ENCODE measurements around the gene CARD10. TPM values are rescaled to one million over a fixed set of nuclear protein-coding genes. Genes with fewer than 3 reads are reported as not detected.

Gene CARD10
- polyA plus RNA-seq, 3 donors, result 0.03 TPM; not detected in 2

DNA sequence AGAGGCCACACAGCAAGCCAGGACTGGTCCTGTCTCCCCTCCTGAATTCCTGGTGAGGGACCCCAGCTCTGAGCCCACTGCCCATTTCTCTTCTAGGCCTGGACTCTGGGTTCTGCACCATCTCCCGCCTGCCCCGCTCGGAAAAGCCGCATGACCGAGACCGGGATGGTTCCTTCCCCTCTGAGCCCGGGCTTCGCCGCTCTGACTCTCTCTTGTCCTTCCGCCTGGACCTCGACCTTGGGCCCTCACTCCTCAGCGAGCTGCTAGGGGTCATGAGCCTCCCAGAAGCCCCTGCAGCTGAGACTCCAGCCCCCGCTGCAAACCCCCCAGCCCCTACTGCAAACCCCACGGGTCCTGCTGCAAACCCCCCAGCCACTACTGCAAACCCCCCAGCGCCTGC, 48.8 kb upstream of the CARD10 start:
- 96% methylated on average over 12 of the region's 15 CpGs for WGBS (ENCODE audit: insufficient coverage)
- peaks cover 9 to 25% (median 23%) of the 10 kb centered on the region in 3 donors for H3K27me3 Mint-ChIP-seq (ENCODE audit: low read depth in 3 of 3)
- intact Hi-C loops (cut with micrococcal nuclease), result no loop called here
- no peaks in the 10 kb centered on the region for H3K9me3 ChIP-seq (replicated peaks in 1 of 2; ENCODE audit: control insufficient read depth in 1 of 2, insufficient read depth in 1 of 2, low read length in 2 of 2)
- no peak overlapping the region for H3K4me3 Mint-ChIP-seq
- peaks cover 0 to 2% (median 0%) of the 10 kb centered on the region in 7 donors for H3K9me3 Mint-ChIP-seq
- H3K27me3 ChIP-seq (ENCODE audit: control insufficient read depth in 2 of 2, insufficient read depth in 2 of 2, low read length in 2 of 2), result peaks cover 0 to 6% of the 10 kb centered on the region in 2 donors
- peak overlapping the region in 2 of 7 donors; percentile 49 to 79 for H3K27ac Mint-ChIP-seq
- H3K9ac ChIP-seq (ENCODE audit: insufficient read depth, low read length, poor library complexity, severe bottlenecking), result no peak overlapping the region
- H3K79me2 ChIP-seq (ENCODE audit: insufficient read depth, low read length), result peaks cover 13% of the 10 kb centered on the region
- no peak overlapping the region for H3K4me2 ChIP-seq (replicated peaks; ENCODE audit: extremely low read depth, low read length, poor library complexity, severe bottlenecking)
- peak overlapping the region in 1 of 3 experiments; percentile 37 for H3K4me3 ChIP-seq (replicated peaks in 1 of 3; ENCODE audit: low read depth in 2 of 3, low read length in 3 of 3)
- DNase-seq, result no peak
- TF ChIP-seq, protein P1, sequence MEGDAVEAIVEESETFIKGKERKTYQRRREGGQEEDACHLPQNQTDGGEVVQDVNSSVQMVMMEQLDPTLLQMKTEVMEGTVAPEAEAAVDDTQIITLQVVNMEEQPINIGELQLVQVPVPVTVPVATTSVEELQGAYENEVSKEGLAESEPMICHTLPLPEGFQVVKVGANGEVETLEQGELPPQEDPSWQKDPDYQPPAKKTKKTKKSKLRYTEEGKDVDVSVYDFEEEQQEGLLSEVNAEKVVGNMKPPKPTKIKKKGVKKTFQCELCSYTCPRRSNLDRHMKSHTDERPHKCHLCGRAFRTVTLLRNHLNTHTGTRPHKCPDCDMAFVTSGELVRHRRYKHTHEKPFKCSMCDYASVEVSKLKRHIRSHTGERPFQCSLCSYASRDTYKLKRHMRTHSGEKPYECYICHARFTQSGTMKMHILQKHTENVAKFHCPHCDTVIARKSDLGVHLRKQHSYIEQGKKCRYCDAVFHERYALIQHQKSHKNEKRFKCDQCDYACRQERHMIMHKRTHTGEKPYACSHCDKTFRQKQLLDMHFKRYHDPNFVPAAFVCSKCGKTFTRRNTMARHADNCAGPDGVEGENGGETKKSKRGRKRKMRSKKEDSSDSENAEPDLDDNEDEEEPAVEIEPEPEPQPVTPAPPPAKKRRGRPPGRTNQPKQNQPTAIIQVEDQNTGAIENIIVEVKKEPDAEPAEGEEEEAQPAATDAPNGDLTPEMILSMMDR (IDR thresholded peaks at IDR 0.05), result no peak
- H3K27ac ChIP-seq (ENCODE audit: low read depth in 1 of 2, low read length in 2 of 2), result no peak overlapping the region
- no peak overlapping the region for H2AFZ ChIP-seq (ENCODE audit: insufficient read depth, low read depth, low read length, poor library complexity, severe bottlenecking)
- H4K20me1 ChIP-seq (ENCODE audit: insufficient read depth, low read length), result peaks cover 90% of the 10 kb centered on the region
- peaks cover 38 to 50% of the 10 kb centered on the region in 2 donors for H3K36me3 ChIP-seq (replicated peaks in 1 of 2; ENCODE audit: control insufficient read depth in 1 of 2, insufficient read depth in 2 of 2, low read length in 2 of 2)
- peaks cover 52 to 77% of the 10 kb centered on the region in 2 donors for H3K36me3 Mint-ChIP-seq
- peaks cover 44 to 83% of the 10 kb centered on the region in 2 donors for H3K4me1 ChIP-seq (ENCODE audit: control insufficient read depth in 1 of 2, insufficient read depth in 2 of 2, low read length in 2 of 2)
- peaks cover 56% of the 10 kb centered on the region for H3K4me1 Mint-ChIP-seq

DNA sequence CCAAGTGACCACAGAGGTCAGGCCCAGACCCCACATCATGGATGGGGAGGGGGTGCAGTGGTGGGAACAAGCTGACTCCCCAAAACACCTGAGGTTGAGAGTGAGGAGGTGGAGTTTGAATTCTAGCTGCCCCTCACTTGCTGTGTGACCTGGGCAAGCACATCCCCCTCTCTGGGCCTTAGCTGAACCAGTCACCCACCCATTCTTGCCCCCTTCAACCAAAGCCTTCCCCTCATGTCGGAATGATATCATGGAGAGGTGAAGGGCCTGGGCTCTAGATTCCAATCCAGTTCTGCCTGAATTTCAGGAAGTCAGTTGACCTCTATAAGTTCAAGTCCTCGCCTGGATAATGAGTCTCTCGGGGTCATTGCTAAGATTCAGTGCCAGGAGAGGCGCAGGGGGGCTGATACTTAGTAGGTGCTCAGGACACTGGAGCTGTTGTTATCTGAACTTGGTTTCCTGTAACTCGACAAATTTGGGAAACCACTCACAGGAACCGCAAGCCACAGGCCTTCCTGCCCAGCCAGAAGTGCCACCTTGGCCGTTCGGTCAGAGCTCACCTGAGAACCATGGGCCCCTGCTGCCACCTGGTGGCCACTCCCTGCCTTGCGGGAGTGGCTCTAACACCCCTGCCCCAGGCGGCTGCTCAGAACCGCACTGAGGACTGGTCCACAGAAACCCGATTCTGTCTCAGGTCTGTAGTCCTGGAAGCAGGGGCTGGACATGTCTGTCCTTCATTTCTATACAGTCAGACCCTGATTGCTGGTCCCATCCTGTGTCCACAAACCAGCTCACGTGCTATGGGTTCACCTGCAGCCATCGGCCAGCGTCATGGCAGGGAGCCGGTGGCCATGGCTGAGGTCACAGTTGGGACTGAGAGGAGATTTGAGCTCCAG, 47.9 kb upstream of the CARD10 start:
- Histone ChIP-seq H3K4me3 (replicated peaks in 1 of 3; ENCODE audit: low read depth in 2 of 3, low read length in 3 of 3) (peak overlapping the region in 1 of 3 experiments; percentile 37), H3K9ac (ENCODE audit: insufficient read depth, low read length, poor library complexity, severe bottlenecking) (peak overlapping the region; percentile 34), H3K36me3 (replicated peaks in 1 of 2; ENCODE audit: control insufficient read depth in 1 of 2, insufficient read depth in 2 of 2, low read length in 2 of 2) (peaks cover 37 to 49% of the 10 kb centered on the region in 2 donors), H3K9me3 (replicated peaks in 1 of 2; ENCODE audit: control insufficient read depth in 1 of 2, insufficient read depth in 1 of 2, low read length in 2 of 2) (no peaks in the 10 kb centered on the region), H2AFZ (ENCODE audit: insufficient read depth, low read depth, low read length, poor library complexity, severe bottlenecking) (no peak overlapping the region), H3K4me1 (ENCODE audit: control insufficient read depth in 1 of 2, insufficient read depth in 2 of 2, low read length in 2 of 2) (peaks cover 44 to 83% of the 10 kb centered on the region in 2 donors), H3K4me2 (replicated peaks; ENCODE audit: extremely low read depth, low read length, poor library complexity, severe bottlenecking) (peak overlapping the region; percentile 42), H3K27ac (ENCODE audit: low read depth in 1 of 2, low read length in 2 of 2) (peak overlapping the region in 1 of 2 donors; percentile 25), H4K20me1 (ENCODE audit: insufficient read depth, low read length) (peaks cover 97% of the 10 kb centered on the region), H3K79me2 (ENCODE audit: insufficient read depth, low read length) (peaks cover 12% of the 10 kb centered on the region), H3K27me3 (ENCODE audit: control insufficient read depth in 2 of 2, insufficient read depth in 2 of 2, low read length in 2 of 2) (peaks cover 0 to 6% of the 10 kb centered on the region in 2 donors)
- intact Hi-C loops (cut with micrococcal nuclease), result loop anchor here (1.0 to 2.0 kb wide), 4 partner anchors 22 to 29 kb away; no protein-coding TSS in a partner anchor
- Mint-ChIP-seq H3K27me3 (ENCODE audit: low read depth in 3 of 3) (peaks cover 17 to 29% (median 26%) of the 10 kb centered on the region in 3 donors), H3K4me3 (peak overlapping the region in 1 of 2 donors; percentile 64), H3K4me1 (peaks cover 60% of the 10 kb centered on the region), H3K9me3 (peaks cover 0 to 5% (median 0%) of the 10 kb centered on the region in 7 donors), H3K36me3 (peaks cover 56 to 74% of the 10 kb centered on the region in 2 donors), H3K27ac (peak overlapping the region in 6 of 7 donors; percentile 33 to 79 (median 62))
- peak; percentile 68 to 80 (median 77) for DNase-seq
- TF ChIP-seq, protein P1 (IDR thresholded peaks at IDR 0.05), result peak; percentile 98
- 22% methylated on average over 14 of the region's 16 CpGs for WGBS (ENCODE audit: insufficient coverage)
